ENCODE results near the gene STOX1.
"Not testable (repeated sequence)": the region's sequence is repeated elsewhere in the genome, so short reads cannot be mapped to it uniquely, and the experiment has no call there.

STOX1 gene

DNA sequence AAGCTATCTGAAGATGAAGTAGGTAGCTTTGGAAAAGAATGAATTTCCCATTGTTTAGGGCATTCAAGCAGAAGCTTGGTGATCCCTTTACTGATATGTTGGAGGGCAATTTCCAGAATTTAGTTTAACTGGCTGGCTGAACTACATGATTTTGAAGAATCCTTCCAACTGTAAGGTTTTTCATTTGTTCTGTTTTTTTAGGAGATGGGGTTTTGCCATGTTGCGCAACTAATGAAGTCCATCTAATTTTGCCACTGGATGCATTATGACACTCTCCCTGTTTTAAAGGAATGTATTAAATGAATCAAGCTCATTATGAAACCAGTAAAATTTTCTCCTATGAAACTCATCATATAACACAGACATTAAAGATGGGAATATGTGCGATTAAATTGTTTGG, 67.7 kb downstream of the STOX1 start:
- no peak for DNase-seq

DNA sequence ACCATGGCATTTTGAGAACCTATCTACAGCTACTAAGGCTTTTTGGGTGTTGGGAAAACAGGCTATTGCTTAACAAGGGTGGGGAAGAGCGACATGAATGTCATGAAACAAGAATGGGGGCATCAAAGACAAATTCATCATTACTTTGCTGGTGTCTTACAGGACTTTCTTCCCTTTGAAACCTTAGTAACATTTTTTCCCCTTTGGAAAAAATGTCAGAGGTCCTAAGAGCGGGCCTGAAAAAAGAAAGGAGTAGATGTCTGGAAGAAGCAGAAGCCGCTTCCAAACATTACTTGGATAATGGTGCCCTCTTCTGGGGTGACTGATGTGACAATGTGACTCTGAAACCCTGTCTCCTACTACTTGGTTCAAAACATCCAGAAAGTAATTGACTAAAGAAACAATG, 70.0 kb downstream of the STOX1 start:
- peak; percentile 7 to 39 for DNase-seq

DNA sequence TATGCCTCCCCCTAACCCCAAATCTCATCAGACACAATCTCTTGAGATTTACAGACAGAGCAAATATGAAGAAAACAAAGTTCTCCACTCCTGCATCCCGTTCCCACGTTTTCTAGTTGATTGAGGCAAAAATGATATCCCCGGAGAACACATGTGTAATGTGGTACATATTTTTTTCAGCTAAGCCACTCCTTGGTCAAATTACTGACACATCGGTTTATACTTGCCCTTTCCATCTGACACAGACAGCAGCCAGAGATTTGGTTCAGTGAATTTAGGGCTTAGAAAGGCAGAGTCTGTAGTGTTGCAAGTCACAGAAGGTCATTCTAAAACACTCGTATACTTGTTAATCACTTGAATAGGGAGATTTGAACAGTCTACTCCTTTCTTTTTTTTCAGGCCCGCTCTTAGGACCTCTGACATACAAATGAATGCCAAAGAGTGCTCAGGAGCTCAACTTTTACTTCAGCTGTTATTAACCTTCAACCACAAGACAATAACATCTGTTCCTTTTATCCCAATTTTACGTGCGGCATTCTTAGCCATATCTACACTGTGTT, 71.9 kb downstream of the STOX1 start:
- DNase-seq, result no peak

DNA sequence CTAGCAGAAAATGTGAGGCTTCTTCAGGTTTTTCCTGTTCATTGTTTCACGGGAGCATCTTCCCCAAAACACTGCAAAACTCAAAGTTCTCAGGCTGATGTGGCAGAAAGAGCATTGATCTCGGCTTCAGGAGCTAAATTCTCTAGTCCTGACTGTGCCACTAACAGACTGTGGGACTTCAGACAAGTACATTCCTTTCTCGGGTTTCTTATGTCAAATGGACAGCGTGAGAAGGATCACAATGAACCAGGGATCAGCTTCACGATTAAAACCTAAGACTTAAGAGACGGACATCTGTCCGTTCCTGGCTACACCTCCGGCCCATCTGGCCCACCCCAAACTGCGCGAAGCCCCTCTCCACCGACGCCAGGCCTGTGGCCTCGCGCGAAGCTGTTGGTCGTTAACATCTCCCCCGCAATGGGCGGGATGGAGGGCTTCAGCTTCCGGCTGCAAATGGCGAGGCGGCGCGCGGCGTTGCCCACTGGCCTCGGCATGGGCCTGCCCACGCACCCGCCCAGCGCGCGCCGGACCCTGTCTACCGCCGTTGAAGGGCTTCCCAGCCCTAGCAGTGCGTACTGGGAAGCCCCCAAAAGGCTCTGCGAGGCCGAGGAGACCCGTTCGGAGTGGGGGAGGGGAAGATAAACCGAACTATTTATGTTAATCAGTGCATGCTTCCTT, 73.2 kb downstream of the STOX1 start:
- no peak for DNase-seq

DNA sequence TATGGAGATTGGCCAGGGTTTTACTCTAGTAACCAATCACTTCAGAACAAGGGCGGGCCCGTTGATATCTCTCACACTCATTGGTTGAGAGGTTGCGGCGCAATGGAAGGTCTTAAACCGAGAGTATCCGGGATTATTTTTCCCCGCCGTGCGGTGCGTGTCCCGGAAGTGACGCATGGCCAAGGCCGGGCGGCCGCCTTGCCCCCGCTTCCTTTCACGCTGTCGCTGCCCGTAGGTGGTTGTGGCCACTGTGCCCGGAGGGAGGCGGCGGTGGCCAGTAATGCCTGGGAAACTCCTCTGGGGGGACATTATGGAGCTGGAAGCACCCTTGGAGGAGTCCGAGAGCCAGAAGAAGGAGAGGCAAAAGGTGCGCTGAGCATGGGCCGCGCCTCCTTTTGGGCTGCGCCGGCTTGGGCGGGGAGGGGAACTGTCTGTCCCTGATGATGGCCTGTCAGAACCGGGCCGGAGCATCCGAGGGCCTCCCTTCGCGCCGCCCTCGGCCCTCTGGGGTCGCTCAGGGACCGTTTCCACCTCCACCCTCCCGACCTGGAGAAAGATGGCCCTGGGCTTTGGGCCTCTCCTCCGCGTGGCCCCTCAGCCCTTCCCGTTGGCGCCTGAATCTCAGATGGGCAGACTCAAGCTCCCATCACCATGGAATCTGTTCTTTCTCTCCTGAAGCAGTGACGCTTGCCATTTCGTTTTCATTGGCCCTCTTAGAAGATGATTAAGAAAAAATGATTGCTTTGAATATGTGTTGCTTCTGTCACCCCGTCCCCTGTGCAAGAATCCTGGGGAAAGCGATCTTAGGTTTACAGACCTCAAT, 74.0 kb downstream of the STOX1 start, which contains the start of gene DDX50:
Gene DDX50, plus strand, starts transcription at position 211 of the 823 bp plus-strand sequence. Its CDS starts 70 bp downstream, at position 281.
- DNase-seq, result peak; percentile 95 to 98

DNA sequence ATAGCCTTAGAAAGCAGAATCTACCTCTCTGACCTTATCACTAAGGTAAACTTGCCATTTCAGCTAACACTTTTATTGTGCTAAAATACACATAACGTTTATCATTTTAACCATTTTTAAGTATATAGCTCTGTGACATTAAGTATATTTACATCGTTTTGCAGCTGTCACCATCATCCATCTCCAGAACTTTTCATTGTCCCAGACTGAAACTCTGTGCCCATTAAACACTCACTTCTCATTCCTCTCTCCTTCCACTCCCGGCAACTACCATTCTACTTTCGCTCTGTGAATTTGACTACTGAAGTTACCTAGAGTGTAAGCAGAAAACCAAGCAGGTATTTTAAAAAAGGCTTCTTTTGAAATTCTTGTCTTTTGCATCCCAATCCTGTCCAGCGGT, 75.1 kb downstream of the STOX1 start:
- DNase-seq, result no peak

DNA sequence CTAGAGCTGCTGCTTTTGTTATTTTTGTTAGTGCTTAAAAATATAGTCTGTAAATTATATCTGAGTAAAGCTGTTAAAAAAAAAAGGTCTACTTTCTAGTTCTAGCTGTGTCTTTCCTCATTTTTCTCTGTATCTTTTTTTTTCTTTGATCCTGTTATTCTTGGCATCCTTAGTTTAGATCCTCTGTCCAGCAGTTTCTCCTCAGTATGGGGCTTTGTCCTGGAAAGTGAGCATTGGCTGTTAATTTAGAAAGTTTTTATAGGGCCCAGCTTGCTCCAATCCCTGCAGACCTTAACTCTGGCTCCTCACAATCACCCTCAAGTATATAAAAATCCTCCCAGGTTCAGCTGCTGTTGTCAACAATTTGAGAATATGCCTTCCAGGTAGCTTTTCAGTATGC, 97.3 kb downstream of the STOX1 start:
- DNase-seq, result no peak

DNA sequence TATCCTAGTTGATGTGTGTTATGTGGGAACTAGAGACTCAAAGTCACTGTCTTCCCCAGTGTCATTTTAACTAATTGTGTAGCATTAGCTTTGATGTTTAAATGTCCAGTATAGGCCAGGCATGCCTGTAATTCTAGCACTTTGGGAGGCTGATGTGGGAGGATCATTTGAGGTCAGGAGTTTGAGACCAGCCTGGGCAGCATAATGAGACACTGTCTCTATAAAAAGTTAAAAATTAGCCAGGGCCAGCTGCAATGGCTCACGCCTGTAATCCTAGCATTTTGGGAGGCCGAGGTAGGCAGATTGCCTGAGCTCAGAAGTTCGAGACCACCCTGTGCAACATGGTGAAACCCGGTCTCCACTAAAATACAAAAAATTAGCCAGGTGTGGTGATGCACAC, 98.2 kb downstream of the STOX1 start:
- no peak for DNase-seq

DNA sequence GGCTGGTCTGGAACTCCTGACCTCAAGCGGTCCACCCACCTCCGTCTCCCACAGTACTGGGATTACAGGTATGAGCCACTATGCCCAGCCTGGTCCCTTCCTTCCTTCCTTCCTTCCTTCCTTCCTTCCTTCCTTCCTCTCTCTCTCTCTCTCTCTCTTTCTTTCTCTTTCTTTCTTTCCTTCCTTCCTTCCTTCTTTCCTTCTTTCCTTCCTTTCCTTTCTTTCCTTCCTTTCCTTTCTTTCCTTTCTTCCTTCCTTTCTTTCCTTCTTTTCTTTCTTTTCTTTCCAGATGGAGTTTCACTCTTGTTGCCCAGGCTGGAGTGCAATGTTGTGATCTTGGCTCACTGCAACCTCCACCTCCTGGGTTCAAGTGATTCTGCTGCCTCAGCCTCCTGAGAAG, 101.8 kb downstream of the STOX1 start:
- not testable (repeated sequence) for DNase-seq

DNA sequence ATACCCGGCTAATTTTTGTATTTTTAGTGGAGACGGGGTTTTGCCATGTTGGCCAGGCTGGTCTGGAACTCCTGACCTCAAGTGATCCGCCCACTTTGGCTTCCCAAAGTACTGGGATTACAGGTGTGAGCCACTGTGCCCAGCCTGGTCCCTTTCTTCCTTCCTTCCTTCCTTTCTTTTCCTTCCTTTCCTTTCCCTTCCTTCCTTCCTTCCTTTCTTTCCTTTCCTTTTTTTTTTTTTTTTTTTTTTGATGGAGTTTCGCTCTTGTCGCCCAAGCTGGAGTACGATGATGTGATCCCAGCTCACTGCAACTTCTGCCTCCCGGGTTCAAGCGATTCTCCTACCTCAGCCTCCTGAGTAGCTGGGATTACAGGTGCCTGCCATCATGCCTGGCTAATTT, 102.6 kb downstream of the STOX1 start:
- DNase-seq, result not testable (repeated sequence)

DNA sequence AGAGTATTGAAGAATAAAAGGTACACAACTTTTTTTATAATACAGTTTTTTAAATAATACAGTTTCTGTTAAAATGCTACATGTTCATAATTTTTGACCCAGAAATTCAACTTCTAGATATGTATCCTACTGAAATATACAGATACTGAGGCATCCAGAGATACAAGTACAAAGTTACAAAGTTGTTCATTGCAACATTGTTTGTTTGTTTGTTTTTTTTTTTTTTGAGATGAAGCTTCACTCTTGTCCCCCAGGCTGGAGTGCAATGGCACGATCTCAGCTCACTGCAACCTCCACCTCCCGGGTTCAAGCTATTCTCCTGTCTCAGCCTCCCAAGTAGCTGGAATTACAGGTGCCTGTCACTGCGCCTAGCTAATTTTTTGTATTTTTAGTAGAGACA, 105.5 kb downstream of the STOX1 start:
- not testable (repeated sequence) for DNase-seq

DNA sequence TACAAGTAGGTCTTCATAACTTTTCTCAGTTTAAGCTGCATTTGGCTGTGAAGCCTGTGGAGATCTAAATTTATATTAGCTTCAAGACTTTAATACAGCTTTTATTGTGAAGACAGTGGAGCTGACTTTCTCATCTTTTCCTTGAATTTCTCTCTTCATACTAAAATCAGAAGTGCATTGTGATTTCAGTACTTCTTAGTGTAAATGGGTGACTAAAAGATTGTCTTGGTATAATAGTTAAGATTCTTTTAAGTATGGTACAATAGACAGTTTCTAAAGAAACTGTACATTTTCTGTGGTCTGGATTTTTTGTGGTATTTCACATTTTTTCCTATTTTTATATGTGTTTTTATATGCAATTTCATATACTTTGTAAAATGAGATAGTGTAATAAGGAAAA, 107.7 kb downstream of the STOX1 start:
- no peak for DNase-seq

DNA sequence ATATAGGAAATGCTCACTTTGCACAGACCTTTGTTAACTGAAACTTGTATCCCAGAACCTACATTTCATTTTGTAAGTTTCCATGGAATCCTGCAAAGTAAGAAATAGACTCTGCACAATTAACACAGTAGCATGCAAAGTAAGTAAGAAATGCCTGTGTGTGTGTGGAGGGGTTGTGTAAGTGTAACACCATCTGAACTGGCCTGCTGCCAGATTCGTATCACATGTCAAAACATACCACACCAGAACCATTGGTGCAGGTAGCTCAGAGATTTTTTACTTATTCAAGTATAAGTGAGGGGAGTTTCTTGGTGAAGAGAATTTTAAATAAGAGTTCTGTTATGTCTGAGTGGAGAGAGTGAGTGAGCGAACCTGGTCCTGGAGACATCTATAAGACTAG, 110.8 kb downstream of the STOX1 start:
- no peak for DNase-seq

DNA sequence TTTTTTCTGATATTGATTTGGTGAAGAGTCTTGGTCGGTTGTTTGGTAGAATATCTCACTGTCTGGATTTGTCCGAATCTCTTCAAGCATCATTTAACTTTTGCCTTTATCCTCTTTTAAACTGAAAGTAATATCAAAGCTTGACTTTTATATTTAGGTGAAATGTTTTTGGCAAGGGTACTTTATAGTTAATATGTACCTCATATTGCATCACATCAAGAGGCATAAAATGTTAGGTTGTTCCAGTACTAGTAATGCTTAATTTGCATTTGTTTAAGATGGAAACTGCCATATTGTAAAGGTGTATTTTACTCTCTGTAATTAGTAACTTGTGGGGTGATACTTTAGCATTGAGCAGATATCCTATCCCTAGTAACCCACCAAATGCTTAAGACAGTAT, 111.6 kb downstream of the STOX1 start:
- DNase-seq, result no peak

DNA sequence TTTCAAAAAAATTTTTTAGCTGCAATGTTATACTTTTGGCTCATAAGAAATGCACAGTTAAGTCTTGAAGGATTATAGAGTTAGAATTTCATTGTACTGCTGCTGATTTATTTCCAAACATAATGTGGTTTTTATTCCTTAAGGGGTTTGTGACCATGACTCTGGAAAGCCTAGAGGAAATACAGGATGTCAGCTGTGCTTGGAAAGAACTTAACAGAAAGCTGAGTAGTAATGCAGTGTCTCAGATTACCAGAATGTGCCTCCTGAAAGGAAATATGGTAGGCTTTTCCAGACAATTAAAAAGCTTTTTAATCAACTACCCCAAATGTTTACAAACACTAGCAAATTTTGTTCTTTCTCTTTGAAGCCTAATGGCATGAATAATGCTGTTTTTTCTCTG, 113.6 kb downstream of the STOX1 start:
- not testable (repeated sequence) for DNase-seq
